Activated T-cell treated with anti-CD3 and anti-CD28 coated beads, Interleukin-2, amount 50 U/mL, for 72 hours (primary cell): ENCODE results near the gene CEL. TPM values are rescaled to one million over a fixed set of nuclear protein-coding genes. Genes with fewer than 3 reads are reported as not detected.
A peak's percentile ranks its signal among the peaks of the same experiment; 100 is the strongest.

Source experiments
- ATAC-seq, 2 donors: fragments of 150-1000 bp; cut with Tn5 transposase; replicated peaks in 1 of 2; 2 replicates each; pipeline ENCODE4 v1.10.0; 2021; ENCODE audit warnings: moderate library complexity in 2 of 2, mild to moderate bottlenecking in 1 of 2
- DNase-seq, 2 donors: peaks; one replicate each; pipeline ENCODE4 v3.0.0; 2021 to 2022; ENCODE audit warnings: mixed read lengths in 1 of 2
- H3K27ac Mint-ChIP-seq: one replicate; pipeline ENCODE4 v1.8.0; 2022; ENCODE audit warnings: mild to moderate bottlenecking, moderate library complexity, mixed read lengths
- H3K27me3 Mint-ChIP-seq: one replicate; pipeline ENCODE4 v1.8.0; 2022; ENCODE audit warnings: low read depth, mixed read lengths
- H3K36me3 Mint-ChIP-seq, 2 donors: one replicate each; pipeline ENCODE4 v1.8.0; 2022; ENCODE audit warnings: mixed read lengths in 2 of 2, mild to moderate bottlenecking in 1 of 2; ENCODE audit not compliant: insufficient read depth in 2 of 2
- H3K4me1 Mint-ChIP-seq: one replicate; pipeline ENCODE4 v1.8.0; 2022; ENCODE audit warnings: low read depth, mixed read lengths
- H3K4me3 Mint-ChIP-seq, 2 donors: one replicate each; pipeline ENCODE4 v1.8.0; 2022; ENCODE audit warnings: mild to moderate bottlenecking in 2 of 2, mixed read lengths in 2 of 2, moderate library complexity in 2 of 2
- H3K9me3 Mint-ChIP-seq, 2 donors: one replicate each; pipeline ENCODE4 v1.8.0; 2022; ENCODE audit warnings: mixed read lengths in 2 of 2
- total RNA-seq, 2 donors: library from RNA; stranded (reverse); gene quantifications; one replicate each; pipeline ENCODE4 v1.2.3, GENCODE V29; 2022

CEL gene
- total RNA-seq, 2 donors from 2014 or later = 1.6 to 3.6 TPM

DNA sequence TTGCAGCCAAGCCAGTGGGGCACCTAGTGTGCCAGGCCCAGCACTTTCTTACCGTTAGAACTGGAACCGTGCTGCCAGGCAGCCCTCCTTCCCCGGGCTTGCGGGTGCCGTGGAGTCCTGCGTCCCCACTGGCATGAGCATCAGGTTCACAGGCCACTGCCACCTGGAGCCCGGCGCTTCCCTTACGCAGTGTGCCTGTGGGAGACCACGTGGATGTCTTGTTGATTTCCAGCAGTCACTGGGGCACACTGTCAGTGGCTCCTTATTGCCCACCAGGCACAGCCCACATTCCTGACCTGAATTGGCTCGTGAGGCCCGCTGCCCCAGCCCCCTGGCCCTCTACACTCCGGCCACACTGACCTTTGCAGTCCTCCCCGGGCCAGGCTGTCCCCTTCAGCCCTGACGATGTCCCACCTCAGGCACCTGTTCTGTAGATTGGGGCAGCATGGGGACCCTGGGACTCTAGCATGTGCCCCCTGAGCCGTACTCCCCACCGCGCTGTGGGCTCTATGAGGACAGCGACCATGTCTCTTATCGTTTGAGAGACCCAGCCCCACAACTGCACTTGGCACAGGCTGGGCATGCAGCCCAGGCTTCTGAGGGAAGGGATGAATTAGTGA is 10.4 kb upstream of the CEL start:
- Mint-ChIP-seq H3K27ac (no peak overlapping the region), H3K4me1 (peaks cover 13% of the 10 kb centered on the region), H3K27me3 (no peaks in the 10 kb centered on the region), H3K36me3 (peaks cover 1 to 7% of the 10 kb centered on the region in 2 donors), H3K4me3 (no peak overlapping the region), H3K9me3 (no peaks in the 10 kb centered on the region)
- no peak for DNase-seq
- no peak for ATAC-seq

DNA sequence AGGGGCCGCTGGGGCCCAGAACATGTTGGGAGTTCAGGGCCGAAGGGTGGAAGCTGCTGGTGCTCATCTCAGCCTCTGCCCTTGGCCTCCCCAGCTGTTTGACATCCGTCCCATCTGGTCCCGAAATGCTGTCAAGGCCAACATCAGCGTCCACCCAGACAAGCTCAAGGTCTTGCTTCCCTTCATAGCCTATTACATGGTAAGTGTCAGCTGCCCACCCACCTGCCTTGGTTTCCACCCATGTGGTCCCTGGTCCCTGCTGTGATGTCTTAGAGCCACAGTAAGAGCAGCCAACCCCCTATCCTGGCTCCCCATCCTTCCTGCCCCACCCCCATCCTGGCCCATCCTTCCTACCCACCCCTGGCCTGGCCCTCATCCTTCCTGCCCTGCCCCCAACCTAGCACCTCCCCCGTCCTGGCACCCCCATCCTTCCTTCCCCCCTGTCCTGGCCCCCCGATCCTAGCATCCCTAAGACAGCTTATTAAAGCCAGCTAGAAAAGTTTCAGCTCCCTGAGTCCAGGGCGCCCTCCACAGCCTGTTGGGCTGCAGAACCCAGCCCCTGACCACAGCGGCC is 9.7 kb upstream of the CEL start:
- Mint-ChIP-seq H3K27me3 (no peaks in the 10 kb centered on the region), H3K4me1 (peaks cover 16% of the 10 kb centered on the region), H3K4me3 (no peak overlapping the region), H3K9me3 (no peaks in the 10 kb centered on the region), H3K36me3 (peaks cover under 1 to 3% of the 10 kb centered on the region in 2 donors), H3K27ac (no peak overlapping the region)
- DNase-seq = no peak
- ATAC-seq = no peak

GRCh38 chr9:133054194-133054890 is 7.4 kb upstream of the CEL start:
- Mint-ChIP-seq H3K9me3 (no peaks in the 10 kb centered on the region), H3K4me1 (peaks cover 39% of the 10 kb centered on the region), H3K27ac (no peak overlapping the region), H3K27me3 (no peaks in the 10 kb centered on the region), H3K36me3 (peaks cover 2 to 6% of the 10 kb centered on the region in 2 donors), H3K4me3 (no peak overlapping the region)
- DNase-seq (no peak), ATAC-seq (no peak)

DNA sequence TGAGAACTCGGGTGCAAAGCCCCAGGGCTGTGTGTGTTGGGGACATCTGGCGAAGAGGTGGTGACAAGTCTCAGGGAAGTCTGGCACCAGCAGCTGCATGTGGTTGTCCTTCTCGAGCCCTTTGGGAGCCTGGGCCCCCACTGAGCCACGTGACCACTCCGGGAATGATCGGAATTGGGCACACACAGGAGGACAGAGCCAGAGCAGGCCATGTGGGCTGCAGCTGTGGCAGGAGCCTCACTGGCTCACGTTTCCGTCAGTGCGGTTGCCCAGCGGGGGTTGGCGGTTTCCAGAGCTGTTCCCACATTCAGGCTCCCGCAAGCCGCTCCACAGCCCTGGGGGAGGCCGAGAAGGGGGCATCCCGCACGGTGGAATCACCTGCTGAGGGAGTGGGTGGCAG is 6.8 kb upstream of the CEL start:
- Mint-ChIP-seq H3K4me1 (peaks cover 45% of the 10 kb centered on the region), H3K4me3 (no peak overlapping the region), H3K27me3 (no peaks in the 10 kb centered on the region), H3K27ac (no peak overlapping the region), H3K9me3 (no peaks in the 10 kb centered on the region), H3K36me3 (peaks cover 2 to 6% of the 10 kb centered on the region in 2 donors)
- DNase-seq = no peak
- no peak for ATAC-seq

GRCh38 chr9:133055788-133056420 is 5.9 kb upstream of the CEL start:
- Mint-ChIP-seq H3K4me3 (no peak overlapping the region), H3K27me3 (no peaks in the 10 kb centered on the region), H3K4me1 (peaks cover 51% of the 10 kb centered on the region), H3K36me3 (peaks cover 2 to 6% of the 10 kb centered on the region in 2 donors), H3K27ac (no peak overlapping the region), H3K9me3 (no peaks in the 10 kb centered on the region)
- ATAC-seq = no peak
- no peak for DNase-seq

- H3K9me3 Mint-ChIP-seq = no peaks in the 10 kb centered on the region
- no peak overlapping the region for H3K4me3 Mint-ChIP-seq
- peaks cover 2 to 6% of the 10 kb centered on the region in 2 donors for H3K36me3 Mint-ChIP-seq
- DNase-seq (no peak), ATAC-seq (no peak)
- H3K4me1 Mint-ChIP-seq = peaks cover 51% of the 10 kb centered on the region
- H3K27me3 Mint-ChIP-seq = no peaks in the 10 kb centered on the region
- no peak overlapping the region for H3K27ac Mint-ChIP-seq
Observed at GRCh38 chr9:133056533-133056932, 5.2 kb upstream of the CEL start.

- Mint-ChIP-seq H3K27me3 (no peaks in the 10 kb centered on the region), H3K9me3 (no peaks in the 10 kb centered on the region), H3K27ac (no peak overlapping the region), H3K4me1 (peaks cover 51% of the 10 kb centered on the region), H3K4me3 (no peak overlapping the region), H3K36me3 (peaks cover 2 to 6% of the 10 kb centered on the region in 2 donors)
- ATAC-seq (peak; percentile 16 to 42), DNase-seq (peak in 1 of 2 donors; percentile 7)
Observed at GRCh38 chr9:133057006-133057405, 4.8 kb upstream of the CEL start.

GRCh38 chr9:133057553-133057952 is 4.2 kb upstream of the CEL start:
- peaks cover 51% of the 10 kb centered on the region for H3K4me1 Mint-ChIP-seq
- ATAC-seq (no peak), DNase-seq (no peak)
- H3K9me3 Mint-ChIP-seq = no peaks in the 10 kb centered on the region
- H3K27me3 Mint-ChIP-seq = no peaks in the 10 kb centered on the region
- no peak overlapping the region for H3K4me3 Mint-ChIP-seq
- peak overlapping the region; percentile 54 for H3K27ac Mint-ChIP-seq
- H3K36me3 Mint-ChIP-seq = peaks cover 2 to 6% of the 10 kb centered on the region in 2 donors

DNA sequence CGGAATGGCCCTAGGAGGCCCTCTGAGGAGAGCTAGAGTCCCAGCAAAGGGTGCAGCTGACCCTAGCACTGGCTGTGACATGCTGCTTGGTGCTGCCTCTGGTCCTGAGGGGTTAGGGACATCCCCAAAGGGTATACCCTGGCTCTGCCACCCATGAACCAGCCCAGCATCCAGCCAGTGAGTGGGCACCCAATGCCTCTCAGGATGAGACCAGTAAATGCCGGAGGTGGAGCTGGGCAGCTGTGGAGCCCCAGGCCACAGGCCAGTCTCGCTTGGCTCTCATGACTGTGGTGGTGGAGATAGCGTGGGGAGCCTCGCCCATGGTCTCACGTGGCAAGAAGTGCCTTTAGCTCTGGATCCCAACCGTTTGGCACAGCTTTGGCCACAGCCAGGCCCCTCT is 3.7 kb upstream of the CEL start:
- DNase-seq = no peak
- H3K27me3 Mint-ChIP-seq = no peaks in the 10 kb centered on the region

GRCh38 chr9:133058550-133059320 is 3.0 kb upstream of the CEL start:
- DNase-seq (peak; percentile 19 to 44), ATAC-seq (peak; percentile 37 to 59)
- Mint-ChIP-seq H3K4me3 (peak overlapping the region; percentile 49 to 62), H3K9me3 (no peaks in the 10 kb centered on the region), H3K4me1 (peaks cover 51% of the 10 kb centered on the region), H3K27ac (peak overlapping the region; percentile 49), H3K36me3 (peaks cover 2 to 6% of the 10 kb centered on the region in 2 donors), H3K27me3 (no peaks in the 10 kb centered on the region)

More for the DNA sequence above, 3.7 kb upstream of the CEL start:
- peaks cover 2 to 6% of the 10 kb centered on the region in 2 donors for H3K36me3 Mint-ChIP-seq
- ATAC-seq = no peak
- H3K4me1 Mint-ChIP-seq = peaks cover 51% of the 10 kb centered on the region
- H3K4me3 Mint-ChIP-seq = no peak overlapping the region
- H3K9me3 Mint-ChIP-seq = no peaks in the 10 kb centered on the region
- H3K27ac Mint-ChIP-seq = no peak overlapping the region

DNA sequence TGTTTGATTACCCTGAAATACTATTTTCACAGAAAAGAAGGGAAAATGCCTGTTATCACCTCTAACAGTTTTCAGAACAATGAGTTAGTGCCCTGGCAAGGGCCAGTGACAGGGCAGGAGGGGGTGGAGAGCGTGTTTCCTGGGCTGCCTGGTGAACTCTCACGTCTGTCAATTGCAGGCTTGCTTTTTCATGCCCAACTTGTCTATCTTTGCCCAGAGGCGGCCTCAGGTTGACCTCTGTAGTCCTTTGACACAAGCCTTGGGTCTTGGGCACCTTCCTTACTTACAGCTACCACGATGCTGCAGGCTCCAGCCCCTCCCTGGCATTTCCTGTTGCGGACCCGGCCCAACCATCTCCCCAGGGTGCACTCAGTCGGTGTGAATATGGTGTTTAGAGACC is 2.2 kb upstream of the CEL start:
- ATAC-seq (no peak), DNase-seq (no peak)
- no peaks in the 10 kb centered on the region for H3K27me3 Mint-ChIP-seq
- H3K4me3 Mint-ChIP-seq = peak overlapping the region in 1 of 2 donors; percentile 49
- peaks cover 2% of the 10 kb centered on the region in 2 donors for H3K36me3 Mint-ChIP-seq
- no peaks in the 10 kb centered on the region for H3K9me3 Mint-ChIP-seq
- H3K4me1 Mint-ChIP-seq = peaks cover 51% of the 10 kb centered on the region
- H3K27ac Mint-ChIP-seq = peak overlapping the region; percentile 37

DNA sequence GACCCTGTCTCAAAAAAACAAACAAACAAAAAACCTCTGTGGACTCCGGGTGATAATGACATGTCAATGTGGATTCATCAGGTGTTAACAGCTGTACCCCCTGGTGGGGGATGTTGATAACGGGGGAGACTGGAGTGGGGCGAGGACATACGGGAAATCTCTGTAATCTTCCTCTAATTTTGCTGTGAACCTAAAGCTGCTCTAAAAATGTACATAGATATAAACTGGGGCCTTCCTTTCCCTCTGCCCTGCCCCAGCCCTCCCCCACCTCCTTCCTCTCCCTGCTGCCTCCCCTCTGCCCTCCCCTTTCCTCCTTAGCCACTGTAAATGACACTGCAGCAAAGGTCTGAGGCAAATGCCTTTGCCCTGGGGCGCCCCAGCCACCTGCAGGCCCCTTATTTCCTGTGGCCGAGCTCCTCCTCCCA is 1.4 kb upstream of the CEL start:
- Mint-ChIP-seq H3K4me3 (peak overlapping the region in 1 of 2 donors; percentile 44), H3K9me3 (no peaks in the 10 kb centered on the region), H3K27me3 (no peaks in the 10 kb centered on the region), H3K36me3 (peaks cover 2% of the 10 kb centered on the region in 2 donors), H3K27ac (peak overlapping the region; percentile 37), H3K4me1 (peaks cover 48% of the 10 kb centered on the region)
- ATAC-seq = peak; percentile 13 to 23
- no peak for DNase-seq
